MM.1S (cell line): Measurements from ENCODE around the gene SETDB2.

Source experiments
- DNase-seq: peaks from one replicate; pipeline ENCODE4 v3.0.0-alpha.2; 2015
- H2AFZ ChIP-seq: fragments of 300-600 bp; sonication (generic); 2 replicates; pipeline ENCODE4 v1.6.0; 2016; ENCODE audit warnings: antibody characterized with exemption, low read length
- H3F3A ChIP-seq: fragments of 300-600 bp; sonication (generic); 2 replicates; pipeline ENCODE4 v1.6.1; 2016; ENCODE audit warnings: mild to moderate bottlenecking, antibody characterized with exemption, low read length, moderate library complexity, mixed read lengths; ENCODE audit not compliant: insufficient read depth
- H3K27ac ChIP-seq: fragments of 300-600 bp; sonication (generic); 2 replicates; pipeline ENCODE4 v1.5.1; 2016; ENCODE audit warnings: mild to moderate bottlenecking, low read length
- H3K27me3 ChIP-seq: fragments of 300-600 bp; sonication (generic); replicated peaks from 2 replicates; pipeline ENCODE4 v1.6.0; 2016; ENCODE audit warnings: low read length; ENCODE audit not compliant: insufficient read depth
- H3K36me3 ChIP-seq: fragments of 300-600 bp; sonication (generic); replicated peaks from 2 replicates; pipeline ENCODE4 v1.6.1; 2016; ENCODE audit warnings: mild to moderate bottlenecking, low read length, mixed read lengths; ENCODE audit not compliant: insufficient read depth
- H3K4me1 ChIP-seq: fragments of 300-600 bp; sonication (generic); 2 replicates; pipeline ENCODE4 v1.6.1; 2016; ENCODE audit warnings: low read length, mixed read lengths
- H3K4me2 ChIP-seq: fragments of 300-600 bp; sonication (generic); 2 replicates; pipeline ENCODE4 v1.6.0; 2016; ENCODE audit warnings: low read depth, low read length
- H3K4me3 ChIP-seq: fragments of 300-600 bp; sonication (generic); 2 replicates; pipeline ENCODE4 v1.5.1; 2016; ENCODE audit warnings: low read length, mixed read lengths
- H3K79me2 ChIP-seq: fragments of 300-600 bp; sonication (generic); 2 replicates; pipeline ENCODE4 v1.6.1; 2016; ENCODE audit warnings: mixed run types, low read length, mixed read lengths
- H3K9ac ChIP-seq: fragments of 300-600 bp; sonication (generic); 2 replicates; pipeline ENCODE4 v1.6.1; 2016; ENCODE audit warnings: low read length, mixed read lengths
- H3K9me2 ChIP-seq: fragments of 300-600 bp; sonication (generic); replicated peaks from 2 replicates; pipeline ENCODE4 v1.6.1; 2016; ENCODE audit warnings: mild to moderate bottlenecking, low read length, mixed read lengths; ENCODE audit not compliant: insufficient read depth
- H3K9me3 ChIP-seq: fragments of 300-600 bp; sonication (generic); replicated peaks from 2 replicates; pipeline ENCODE4 v1.6.1; 2016; ENCODE audit warnings: mild to moderate bottlenecking, low read length, mixed read lengths; ENCODE audit not compliant: insufficient read depth
- H4K20me1 ChIP-seq: fragments of 300-600 bp; sonication (generic); 2 replicates; pipeline ENCODE4 v1.6.1; 2016; ENCODE audit warnings: mild to moderate bottlenecking, low read length, moderate library complexity, mixed read lengths; ENCODE audit not compliant: insufficient read depth
- CTCF ChIP-seq: fragments of 300-600 bp; sonication (generic); IDR thresholded peaks from 2 replicates; pipeline ENCODE4 v1.5.1; 2016; ENCODE audit warnings: antibody characterized with exemption, low read length, mixed read lengths
- EZH2 ChIP-seq: fragments of 300-600 bp; sonication (generic); optimal IDR thresholded peaks from 2 replicates; pipeline ENCODE3; 2017; ENCODE audit warnings: low read depth, mild to moderate bottlenecking, antibody characterized with exemption, low read length, mixed read lengths
- EZH2phosphoT487 ChIP-seq: fragments of 300-600 bp; sonication (generic); IDR thresholded peaks from 2 replicates; pipeline ENCODE4 v1.6.1; 2018; ENCODE audit warnings: antibody characterized with exemption, low read length

SETDB2 gene

GRCh38 chr13:49516467-49516866 is 72.4 kb downstream of the SETDB2 start:
- Histone ChIP-seq H3F3A (no peaks in the 10 kb centered on the region), H4K20me1 (no peaks in the 10 kb centered on the region), H3K27ac (no peak overlapping the region), H3K27me3 (no peaks in the 10 kb centered on the region), H3K9me3 (no peaks in the 10 kb centered on the region), H3K36me3 (no peaks in the 10 kb centered on the region), H3K9ac (no peak overlapping the region), H3K4me3 (no peak overlapping the region), H3K4me1 (no peaks in the 10 kb centered on the region), H2AFZ (no peak overlapping the region), H3K9me2 (no peaks in the 10 kb centered on the region), H3K79me2 (no peaks in the 10 kb centered on the region), H3K4me2 (no peak overlapping the region)
- TF ChIP-seq EZH2phosphoT487 (no peak), EZH2 (no peak), CTCF (no peak)
- DNase-seq = no peak

- H3K4me3 ChIP-seq = no peak overlapping the region
- H3K9me3 ChIP-seq = no peaks in the 10 kb centered on the region
- H3K79me2 ChIP-seq = no peaks in the 10 kb centered on the region
- H3K4me2 ChIP-seq = no peak overlapping the region
- H2AFZ ChIP-seq = no peak overlapping the region
- H3F3A ChIP-seq = no peaks in the 10 kb centered on the region
- H3K27ac ChIP-seq = no peak overlapping the region
- no peaks in the 10 kb centered on the region for H4K20me1 ChIP-seq
- no peaks in the 10 kb centered on the region for H3K4me1 ChIP-seq
- H3K9ac ChIP-seq = no peak overlapping the region
- DNase-seq = no peak
- H3K9me2 ChIP-seq = no peaks in the 10 kb centered on the region
- no peaks in the 10 kb centered on the region for H3K27me3 ChIP-seq
- TF ChIP-seq EZH2 = no peak
- no peak for TF ChIP-seq EZH2phosphoT487
- no peak for TF ChIP-seq CTCF
- H3K36me3 ChIP-seq = no peaks in the 10 kb centered on the region
Observed at GRCh38 chr13:49517461-49517860, 73.4 kb downstream of the SETDB2 start.

- no peak overlapping the region for H3K4me3 ChIP-seq
- DNase-seq = no peak
Observed at GRCh38 chr13:49521224-49521623, 77.2 kb downstream of the SETDB2 start.

More at GRCh38 chr13:49521224-49521623, 77.2 kb downstream of the SETDB2 start:
- Histone ChIP-seq H3K79me2 (no peaks in the 10 kb centered on the region), H3K36me3 (no peaks in the 10 kb centered on the region), H3K27me3 (no peaks in the 10 kb centered on the region), H3K4me1 (no peaks in the 10 kb centered on the region), H3K27ac (no peak overlapping the region), H3K9me2 (no peaks in the 10 kb centered on the region), H4K20me1 (no peaks in the 10 kb centered on the region), H3F3A (no peaks in the 10 kb centered on the region), H3K9me3 (no peaks in the 10 kb centered on the region), H2AFZ (no peak overlapping the region), H3K9ac (no peak overlapping the region), H3K4me2 (no peak overlapping the region)
- no peak for TF ChIP-seq EZH2
- no peak for TF ChIP-seq CTCF
- no peak for TF ChIP-seq EZH2phosphoT487
